Neural cell (in vitro differentiated cells): ENCODE data around the gene CPSF6. TPM values are rescaled to one million over a fixed set of nuclear protein-coding genes. Genes with fewer than 3 reads are reported as not detected.

Source experiments
- H2AFZ ChIP-seq: fragments of 200-600, 300-800 bp; sonication (generic), shearing (Covaris generic); 2 replicates; pipeline ENCODE4 v1.6.0; 2014; ENCODE audit warnings: low read depth, mild to moderate bottlenecking, antibody characterized with exemption, low read length, moderate library complexity
- H3F3A ChIP-seq: fragments of 200-600 bp; shearing (Covaris generic); 2 replicates; pipeline ENCODE4 v1.6.1; 2016; ENCODE audit warnings: mild to moderate bottlenecking, moderate library complexity, mixed read lengths, antibody characterized with exemption, low read length; ENCODE audit not compliant: insufficient read depth, poor library complexity, severe bottlenecking
- H3K27ac ChIP-seq: fragments of 200-600, 300-800 bp; sonication (generic), shearing (Covaris generic); 2 replicates; pipeline ENCODE4 v1.5.1; 2014; ENCODE audit warnings: mild to moderate bottlenecking, low read length, moderate library complexity
- H3K27me3 ChIP-seq: fragments of 300-800, 200-600 bp; sonication (generic), shearing (Covaris generic); 2 replicates; pipeline ENCODE4 v1.6.0; 2014; ENCODE audit warnings: mild to moderate bottlenecking, low read depth, low read length, moderate library complexity; ENCODE audit not compliant: insufficient read depth
- H3K36me3 ChIP-seq: fragments of 300-800, 200-600 bp; sonication (generic), shearing (Covaris generic); 2 replicates; pipeline ENCODE4 v1.5.1; 2014; ENCODE audit warnings: mild to moderate bottlenecking, antibody characterized with exemption, low read length, moderate library complexity; ENCODE audit not compliant: insufficient read depth
- H3K4me2 ChIP-seq: fragments of 300-800, 200-600 bp; sonication (generic), shearing (Covaris generic); 2 replicates; pipeline ENCODE4 v1.6.0; 2014; ENCODE audit warnings: mild to moderate bottlenecking, low read length
- H3K4me3 ChIP-seq: fragments of 300-800, 200-600 bp; sonication (generic), shearing (Covaris generic); 2 replicates; pipeline ENCODE4 v1.5.1; 2014; ENCODE audit warnings: mild to moderate bottlenecking, low read length, moderate library complexity
- H3K79me2 ChIP-seq: fragments of 200-600 bp; shearing (Covaris generic); replicated peaks from 2 replicates; pipeline ENCODE4 v1.6.0; 2014; ENCODE audit warnings: mild to moderate bottlenecking, low read length, moderate library complexity; ENCODE audit not compliant: insufficient read depth
- H3K9ac ChIP-seq: fragments of 300-800, 200-600 bp; sonication (generic), shearing (Covaris generic); 2 replicates; pipeline ENCODE4 v1.6.1; 2016; ENCODE audit warnings: mild to moderate bottlenecking, low read length, mixed read lengths
- H3K9me2 ChIP-seq: fragments of 200-600 bp; shearing (Covaris generic); 2 replicates; pipeline ENCODE4 v1.6.1; 2016; ENCODE audit warnings: mild to moderate bottlenecking, low read length, mixed read lengths; ENCODE audit not compliant: insufficient read depth
- H3K9me3 ChIP-seq: fragments of 200-600, 300-800 bp; sonication (generic), shearing (Covaris generic); 2 replicates; pipeline ENCODE4 v1.6.1; 2016; ENCODE audit warnings: mild to moderate bottlenecking, mixed run types, low read length, moderate library complexity, mixed read lengths
- H4K20me1 ChIP-seq: fragments of 200-600 bp; shearing (Covaris generic); 2 replicates; pipeline ENCODE4 v1.6.1; 2016; ENCODE audit warnings: mild to moderate bottlenecking, mixed run types; ENCODE audit not compliant: insufficient read depth
- CTCF ChIP-seq: fragments of 450-650 bp; IDR thresholded peaks from 2 replicates; pipeline ENCODE4 v1.5.1; 2014; ENCODE audit warnings: antibody characterized with exemption, mild to moderate bottlenecking, moderate library complexity; ENCODE audit not compliant: poor library complexity, severe bottlenecking
- EP300 ChIP-seq: fragments of 450-650 bp; conservative IDR thresholded peaks from 2 replicates; pipeline ENCODE4 v1.6.1; 2014; ENCODE audit warnings: antibody characterized with exemption, mild to moderate bottlenecking, moderate library complexity; ENCODE audit not compliant: poor library complexity, severe bottlenecking
- EZH2 ChIP-seq: fragments of 200-600, 300-800 bp; shearing (Covaris generic), sonication (generic); IDR thresholded peaks from 2 replicates; pipeline ENCODE4 v1.6.1; 2014; ENCODE audit warnings: antibody characterized with exemption, low read length, borderline replicate concordance, mild to moderate bottlenecking; ENCODE audit not compliant: insufficient read depth, poor library complexity, severe bottlenecking
- MXI1 ChIP-seq: fragments of 450-650 bp; conservative IDR thresholded peaks from 2 replicates; pipeline ENCODE4 v1.6.1; 2014; ENCODE audit warnings: antibody characterized with exemption, mild to moderate bottlenecking; ENCODE audit not compliant: poor library complexity, severe bottlenecking
- POLR2AphosphoS5 ChIP-seq: IDR thresholded peaks from 2 replicates; pipeline ENCODE4 v1.6.1; 2012
- RAD21 ChIP-seq: fragments of 450-650 bp; conservative IDR thresholded peaks from 2 replicates; pipeline ENCODE4 v1.6.1; 2014; ENCODE audit warnings: antibody characterized with exemption, mild to moderate bottlenecking, moderate library complexity
- REST ChIP-seq: IDR thresholded peaks from 2 replicates; pipeline ENCODE4 v1.6.1; 2012; ENCODE audit warnings: borderline replicate concordance
- SMC3 ChIP-seq: fragments of 450-650 bp; conservative IDR thresholded peaks from 2 replicates; pipeline ENCODE4 v1.6.1; 2014; ENCODE audit warnings: antibody characterized with exemption, mild to moderate bottlenecking, moderate library complexity; ENCODE audit not compliant: poor library complexity
- TAF1 ChIP-seq: IDR thresholded peaks from 2 replicates; pipeline ENCODE4 v1.6.1; 2012; ENCODE audit warnings: low read depth
- polyA plus RNA-seq: library from polyadenylated mRNA; depleted of rRNA; stranded (reverse); fragments of >200 nt; gene quantifications from 2 replicates; pipeline ENCODE4 v1.2.3, GENCODE V29; 2014

The CPSF6 gene
- polyA plus RNA-seq, 1 donor from 2014 or later: 180 TPM

DNA sequence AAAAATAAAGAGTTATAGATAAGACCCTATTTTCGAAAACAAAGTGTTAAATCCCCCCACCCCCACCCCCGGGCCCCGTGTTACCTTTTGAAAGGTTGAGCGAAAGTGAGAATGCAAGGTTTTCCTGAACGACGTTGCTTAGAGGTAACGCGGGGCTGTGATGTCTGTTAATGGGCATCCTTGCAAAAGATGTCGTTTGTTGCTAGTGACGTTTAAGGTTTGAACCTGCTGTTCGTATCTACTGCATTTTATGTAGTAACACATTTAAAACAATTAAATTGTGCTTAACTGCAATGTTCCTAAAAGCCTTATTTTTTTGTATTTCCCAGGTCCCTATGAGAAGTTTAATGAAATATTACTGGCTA is 1.2 kb downstream of the CPSF6 start:
- Histone ChIP-seq H2AFZ (no peak overlapping the region), H3K36me3 (no peaks in the 10 kb centered on the region), H3K27ac (peak overlapping the region; percentile 99), H3K27me3 (no peaks in the 10 kb centered on the region), H3K79me2 (peaks cover 56% of the 10 kb centered on the region), H3K4me3 (peak overlapping the region; percentile 92), H3K4me2 (peak overlapping the region; percentile 79), H3K9me3 (no peaks in the 10 kb centered on the region), H3K9me2 (no peaks in the 10 kb centered on the region), H3F3A (peaks cover 7% of the 10 kb centered on the region), H4K20me1 (peaks cover 31% of the 10 kb centered on the region), H3K9ac (peak overlapping the region; percentile 97)
- TF ChIP-seq TAF1 (no peak), POLR2AphosphoS5 (peak; percentile 28)

- H3K9me3 ChIP-seq: no peaks in the 10 kb centered on the region
- H3K36me3 ChIP-seq: no peaks in the 10 kb centered on the region
- H3K9me2 ChIP-seq: no peaks in the 10 kb centered on the region
- peaks cover 66% of the 10 kb centered on the region for H3K79me2 ChIP-seq
- peak overlapping the region; percentile 79 for H3K4me2 ChIP-seq
- no peak overlapping the region for H2AFZ ChIP-seq
- TF ChIP-seq TAF1 (no peak), EZH2 (no peak), CTCF (no peak), SMC3 (no peak)
- peak overlapping the region; percentile 97 for H3K9ac ChIP-seq
- H3F3A ChIP-seq: peaks cover 7% of the 10 kb centered on the region
- peak overlapping the region; percentile 99 for H3K27ac ChIP-seq
- peaks cover 32% of the 10 kb centered on the region for H4K20me1 ChIP-seq
- peak overlapping the region; percentile 92 for H3K4me3 ChIP-seq
- H3K27me3 ChIP-seq: no peaks in the 10 kb centered on the region
Measured at GRCh38 chr12:69241438-69242092, 2.2 kb downstream of the CPSF6 start.

- H3K36me3 ChIP-seq: no peaks in the 10 kb centered on the region
- no peaks in the 10 kb centered on the region for H3K9me3 ChIP-seq
- H2AFZ ChIP-seq: no peak overlapping the region
- no peak overlapping the region for H3K9ac ChIP-seq
- peak overlapping the region; percentile 92 for H3K4me3 ChIP-seq
- no peaks in the 10 kb centered on the region for H3K9me2 ChIP-seq
- H3K79me2 ChIP-seq: peaks cover 84% of the 10 kb centered on the region
- TF ChIP-seq POLR2AphosphoS5 (no peak), EZH2 (no peak), RAD21 (no peak), MXI1 (no peak), EP300 (no peak), REST (no peak), CTCF (no peak), TAF1 (no peak), SMC3 (no peak)
- no peaks in the 10 kb centered on the region for H3K27me3 ChIP-seq
- peaks cover 32% of the 10 kb centered on the region for H4K20me1 ChIP-seq
- no peak overlapping the region for H3K27ac ChIP-seq
- peaks cover 7% of the 10 kb centered on the region for H3F3A ChIP-seq
- H3K4me2 ChIP-seq: no peak overlapping the region
Measured at GRCh38 chr12:69243099-69244084, 4.0 kb downstream of the CPSF6 start.
